K562 (cell line): ENCODE measurements around the gene NRXN2. TPM values are rescaled to one million over a fixed set of nuclear protein-coding genes. Genes with fewer than 3 reads are reported as not detected.

ENCODE experiments used
- ATAC-seq: fragments of 200-7000 bp; cut with Tn5 transposase; 3 replicates; pipeline ENCODE4 v1.9.1; 2020; ENCODE audit warnings: moderate library complexity
- BruUV-seq: library from RNA; stranded (reverse); fragments of 400-500 nt; replicated peaks from 2 replicates; lab custom pipeline; 2021; lab: Mats Ljungman, UMichigan
- CTCF ChIA-PET: fragments of 300-600 bp; formaldehyde crosslinking; extraction: SDS; loops from one replicate; lab custom pipeline; 2021; ENCODE audit warnings: low intra/inter-chr PET ratio; lab: Yijun Ruan, JAX
- POLR2A ChIA-PET: fragments of 300-600, 350-650 bp; sonication (Branson Sonifier 250); formaldehyde crosslinking; extraction: SDS; loops from one replicate; lab custom pipeline; 2021; ENCODE audit warnings: antibody characterized with exemption, inconsistent platforms; lab: Yijun Ruan, JAX
- DNase-seq, 4 experiments: peaks; one replicate each; pipeline versions ENCODE4 v3.0.0 to v3.0.0-alpha.2; 2011 to 2018; ENCODE audit warnings: low spot score in 3 of 4, mixed read lengths in 3 of 4; ENCODE audit errors: extremely low read depth in 1 of 4
- FAIRE-seq: peaks from 2 replicates; lab custom pipeline; 2011; peaks lifted over from hg19 to GRCh38; lab: Jason Lieb, UNC
- H2AFZ ChIP-seq: 2 replicates; pipeline ENCODE4 v1.6.0; 2011; ENCODE audit warnings: low read depth, low read length, control low read depth, inconsistent platforms
- H3K27ac ChIP-seq: fragments of 200-600 bp; 3 replicates; pipeline ENCODE4 v1.8.0; 2011; ENCODE audit warnings: low read depth, mild to moderate bottlenecking, control low read depth, inconsistent platforms, low read length, moderate library complexity, mixed read lengths; ENCODE audit errors: extremely low read depth
- H3K27me3 ChIP-seq, 2 experiments: fragments of 300-600 bp in 1 of 2; 2 replicates in 1 of 2; 3 replicates in 1 of 2; pipeline versions ENCODE4 v1.6.0 to v1.8.0; 2011; ENCODE audit warnings: inconsistent platforms in 2 of 2, low read length in 2 of 2, mild to moderate bottlenecking in 1 of 2, mixed read lengths in 1 of 2, moderate library complexity in 1 of 2; ENCODE audit not compliant: control insufficient read depth in 2 of 2, insufficient read depth in 2 of 2
- H3K36me3 ChIP-seq: fragments of 300-600 bp; 3 replicates; pipeline ENCODE4 v1.8.0; 2011; ENCODE audit warnings: mild to moderate bottlenecking, low read length, inconsistent platforms; ENCODE audit not compliant: control insufficient read depth, insufficient read depth
- H3K4me1 ChIP-seq, 2 experiments: fragments of 200-600 bp in 1 of 2; replicated peaks in 1 of 2; 2 replicates in 1 of 2; 3 replicates in 1 of 2; pipeline versions ENCODE4 v1.5.1 to v1.8.0; 2011; ENCODE audit warnings: inconsistent platforms in 2 of 2, low read length in 2 of 2, mild to moderate bottlenecking in 1 of 2, mixed read lengths in 1 of 2, moderate library complexity in 1 of 2; ENCODE audit not compliant: control insufficient read depth in 2 of 2, insufficient read depth in 2 of 2
- H3K4me2 ChIP-seq: 2 replicates; pipeline ENCODE4 v1.6.1; 2011; ENCODE audit warnings: low read length, control low read depth, inconsistent platforms, mixed read lengths; ENCODE audit not compliant: insufficient read depth
- H3K4me3 ChIP-seq: fragments of 200-600 bp; sonication (generic), shearing (Covaris generic); 2 replicates; pipeline ENCODE4 v1.5.1; 2016; ENCODE audit warnings: control low read depth, inconsistent platforms
- H3K79me2 ChIP-seq: fragments of 200-600 bp; 3 replicates; pipeline ENCODE4 v1.8.0; 2011; ENCODE audit warnings: low read length, inconsistent platforms; ENCODE audit not compliant: control insufficient read depth, insufficient read depth
- H3K9ac ChIP-seq, 2 experiments: 2 replicates each; pipeline versions ENCODE4 v1.6.0 to v1.6.1; 2011; ENCODE audit warnings: low read depth in 2 of 2, low read length in 2 of 2, control low read depth in 1 of 2, inconsistent platforms in 1 of 2, mild to moderate bottlenecking in 1 of 2, mixed read lengths in 1 of 2; ENCODE audit not compliant: insufficient read depth in 1 of 2
- H3K9me1 ChIP-seq: one replicate; pipeline ENCODE4 v1.6.0; 2011; ENCODE audit warnings: inconsistent platforms, mild to moderate bottlenecking, low read length, moderate library complexity; ENCODE audit not compliant: control insufficient read depth, insufficient read depth
- H3K9me3 ChIP-seq: replicated peaks from 2 replicates; pipeline ENCODE4 v1.5.1; 2011; ENCODE audit warnings: low read depth, low read length, inconsistent platforms; ENCODE audit not compliant: control insufficient read depth, insufficient read depth
- H4K20me1 ChIP-seq: replicated peaks from 2 replicates; pipeline ENCODE4 v1.6.1; 2011; ENCODE audit warnings: low read length, inconsistent platforms, mixed read lengths; ENCODE audit not compliant: control insufficient read depth, insufficient read depth
- CREB3L1 ChIP-seq: fragments of 450-650 bp; IDR thresholded peaks from 2 replicates; pipeline ENCODE4 v1.6.1; 2014; ENCODE audit warnings: low read depth, mild to moderate bottlenecking, moderate library complexity, borderline replicate concordance
- DNMT1 ChIP-seq: fragments of 450-650 bp; IDR thresholded peaks from 2 replicates; pipeline ENCODE4 v1.6.1; 2016; ENCODE audit warnings: antibody characterized with exemption, mild to moderate bottlenecking
- FIP1L1 ChIP-seq: fragments of 200-400 bp; formaldehyde crosslinking; IDR thresholded peaks from 2 replicates; pipeline ENCODE4 v1.6.1; 2018; ENCODE audit warnings: mild to moderate bottlenecking, low read depth, low read length; ENCODE audit not compliant: poor library complexity, severe bottlenecking
- FOXA3 ChIP-seq, 2 experiments: fragments of 450-650 bp in 1 of 2; sonication (generic) in 1 of 2; formaldehyde crosslinking; IDR thresholded peaks in 1 of 2; conservative IDR thresholded peaks in 1 of 2; 2 replicates each; pipeline versions ENCODE4 v1.4.0 to v1.8.0; 2020 to 2022; ENCODE audit warnings: mild to moderate bottlenecking in 2 of 2, missing genetic modification reagents in 1 of 2
- HOXB6 ChIP-seq: fragments of 250-450 bp; sonication (Bioruptor Pico); IDR thresholded peaks from 2 replicates; pipeline ENCODE4 v1.5.1; 2022; ENCODE audit warnings: mild to moderate bottlenecking, borderline replicate concordance
- KAT8 ChIP-seq: fragments of 450-650 bp; IDR thresholded peaks from 2 replicates; pipeline ENCODE4 v1.6.1; 2016; ENCODE audit warnings: low read depth, mild to moderate bottlenecking
- LEF1 ChIP-seq: fragments of 450-650 bp; IDR thresholded peaks from 2 replicates; pipeline ENCODE4 v1.6.1; 2016; ENCODE audit warnings: mild to moderate bottlenecking
- NFYB ChIP-seq: IDR thresholded peaks from 2 replicates; pipeline ENCODE4 v1.6.1; 2011; ENCODE audit warnings: mild to moderate bottlenecking, moderate library complexity; ENCODE audit not compliant: insufficient read length; ENCODE audit errors: extremely low read depth
- POLR2AphosphoS5 ChIP-seq: IDR thresholded peaks from 2 replicates; pipeline ENCODE4 v1.6.1; 2011; ENCODE audit warnings: mild to moderate bottlenecking, low read depth, low read length, moderate library complexity; ENCODE audit not compliant: control insufficient read depth, insufficient read depth
- PREB ChIP-seq: sonication (generic); formaldehyde crosslinking; IDR thresholded peaks from 2 replicates; pipeline ENCODE4 v1.8.1; 2023; ENCODE audit warnings: mild to moderate bottlenecking, missing genetic modification reagents
- SMAD2 ChIP-seq: fragments of 150-350 bp; IDR thresholded peaks from 2 replicates; pipeline ENCODE4 v1.6.1; 2014; ENCODE audit warnings: low read depth, mild to moderate bottlenecking, low read length
- SMAD3 ChIP-seq: fragments of 450-650 bp; formaldehyde crosslinking; conservative IDR thresholded peaks from 2 replicates; pipeline ENCODE4 v1.4.0; 2020; ENCODE audit warnings: mild to moderate bottlenecking
- ZBTB8A ChIP-seq: fragments of 450-650 bp; IDR thresholded peaks from 2 replicates; pipeline ENCODE4 v1.6.1; 2018; ENCODE audit warnings: mild to moderate bottlenecking, moderate library complexity; ENCODE audit not compliant: partially characterized antibody
- ZFPM2 ChIP-seq: fragments of 250-450 bp; sonication (Bioruptor Pico); IDR thresholded peaks from 2 replicates; pipeline ENCODE4 v1.5.1; 2022; ENCODE audit warnings: mild to moderate bottlenecking
- ZKSCAN1 ChIP-seq: fragments of 150-350 bp; IDR thresholded peaks from 2 replicates; pipeline ENCODE4 v1.6.1; 2016; ENCODE audit warnings: low read depth, low read length
- ZNF584 ChIP-seq: fragments of 200-800 bp; sonication (Bioruptor generic); IDR thresholded peaks from 2 replicates; pipeline ENCODE4 v1.6.1; 2016; ENCODE audit warnings: low read depth, mild to moderate bottlenecking, missing genetic modification characterization, missing compliant biosample characterization
- ZNF589 ChIP-seq: fragments of 200-800 bp; sonication (Bioruptor generic); IDR thresholded peaks from 2 replicates; pipeline ENCODE4 v1.6.1; 2016; ENCODE audit warnings: low read depth, missing genetic modification characterization, missing compliant biosample characterization
- ZNF830 ChIP-seq: fragments of 250-450 bp; sonication (Bioruptor Pico); IDR thresholded peaks from 2 replicates; pipeline ENCODE4 v1.5.0; 2021; ENCODE audit warnings: mild to moderate bottlenecking
- WGBS: fragments of 100-300 bp; shearing (Covaris generic); methylation state at CpG from one replicate; pipeline ENCODE4 v1.1.6; 2016; ENCODE audit warnings: low coverage, mixed read lengths; ENCODE audit not compliant: insufficient coverage; ENCODE audit errors: missing lambda C conversion rate; 5-methylcytosine and 5-hydroxymethylcytosine counted together
- in situ Hi-C: fragments of 300-500 bp; cut with MboI; formaldehyde crosslinking; loops from 4 replicates; pipeline ENCODE4 v1.15.0; 2018; ENCODE audit warnings: inconsistent platforms, mixed read lengths
- intact Hi-C: fragments of 100-400 bp; cut with micrococcal nuclease; formaldehyde crosslinking; loops from 2 replicates; pipeline ENCODE4 v1.14.2; 2022
- polyA plus RNA-seq, 8 experiments: library from polyadenylated mRNA; depleted of rRNA in 4 of 8; stranded (reverse) in 5 of 8; unstranded in 3 of 8; fragments of >200 nt; fragmentation: Nextera tagmentation in 2 of 8; fragmentation: Illumina TruSeq in 1 of 8; extraction: Ambion mirVana in 2 of 8; extraction: Trizol in 1 of 8; gene quantifications; 2 replicates each; pipeline versions ENCODE4 v1.2.1 to v1.2.3, GENCODE V29; 2011 to 2014; ENCODE audit warnings: inconsistent platforms in 1 of 8, missing spikeins in 1 of 8
- total RNA-seq, 7 experiments: library from RNA; depleted of rRNA in 6 of 7; stranded (reverse); fragments of >200 nt in 6 of 7; fragmentation: Illumina TruSeq in 2 of 7; extraction: Trizol in 2 of 7; gene quantifications; 2 replicates each; pipeline versions ENCODE4 v1.2.1 to v1.2.3, GENCODE V29; 2011 to 2021; ENCODE audit warnings: low replicate concordance in 1 of 7

NRXN2 gene
- total and polyA plus RNA-seq, 9 of the 15 experiments (the other 6 are each of a cell fraction or from before 2014, with no cell fraction given) = 0.07 to 0.47 (median 0.15) TPM; not detected in 4

GRCh38 chr11:64611176-64611575 is 111.8 kb downstream of the NRXN2 start:
- no peak overlapping the region for H3K4me3 ChIP-seq
- no peak overlapping the region for H3K9ac ChIP-seq
- no peaks in the 10 kb centered on the region for H3K79me2 ChIP-seq
- H4K20me1 ChIP-seq = peaks cover 4% of the 10 kb centered on the region; the same call in 1 of the 2 replicates
- H3K9me3 ChIP-seq = no peaks in the 10 kb centered on the region
- ChIA-PET CTCF (no interaction called here), POLR2A (interaction anchor here (1.0 to 1.1 kb wide), 2 partner anchors 9 to 49 kb away, joined by 3 to 6 read pairs; no protein-coding TSS in a partner anchor)
- H3K27me3 ChIP-seq = peaks cover 5 to 42% of the 10 kb centered on the region in 2 experiments; a peak in 2 of 5 replicates
- ATAC-seq = no peak
- no peaks in the 10 kb centered on the region for H3K9me1 ChIP-seq
- intact Hi-C loops (no loop called here), in situ Hi-C loops (no loop called here)
- no peak for FAIRE-seq
- H3K36me3 ChIP-seq = no peaks in the 10 kb centered on the region
- no peak for DNase-seq
- H3K27ac ChIP-seq = no peak overlapping the region
- H3K4me1 ChIP-seq = peaks cover 0 to 17% of the 10 kb centered on the region in 2 experiments; a peak in 1 of 5 replicates
- no peak overlapping the region for H3K4me2 ChIP-seq
- 0% methylated on average over 1 of the region's 2 CpGs for WGBS
- no peak overlapping the region for H2AFZ ChIP-seq
- no TSS peak for BruUV-seq
- TF ChIP-seq DNMT1 (no peak), ZNF589 (CRISPR knock-in tag) (no peak), SMAD3 (CRISPR knock-in tag) (no peak), ZNF830 (CRISPR knock-in tag) (no peak), KAT8 (no peak), FOXA3 (CRISPR knock-in tag; conservative IDR thresholded peaks at IDR 0.05 in 1 of 2, IDR thresholded peaks at IDR 0.05 in 1 of 2) (no peak), CREB3L1 (no peak), NFYB (no peak), ZFPM2 (CRISPR knock-in tag) (no peak), FIP1L1 (no peak), LEF1 (no peak), ZBTB8A (no peak), SMAD2 (no peak), PREB (CRISPR knock-in tag) (no peak), HOXB6 (CRISPR knock-in tag) (no peak), ZNF584 (CRISPR knock-in tag) (no peak), POLR2AphosphoS5 (no peak), ZKSCAN1 (no peak)
